Activated naive CD4-positive, alpha-beta T cell treated with anti-CD3 and anti-CD28 coated beads, Interleukin-2, amount 50 U/mL, for 24 hours (primary cell): ENCODE measurements around the gene HSD17B12.
"Not testable (repeated sequence)": the region's sequence is repeated elsewhere in the genome, so short reads cannot be mapped to it uniquely, and the experiment has no call there.

Source experiments
- H3K27ac Mint-ChIP-seq: one replicate; pipeline ENCODE4 v1.8.0; 2021; ENCODE audit warnings: mild to moderate bottlenecking, mixed read lengths
- H3K27me3 Mint-ChIP-seq: one replicate; pipeline ENCODE4 v1.8.0; 2021; ENCODE audit warnings: mixed read lengths
- H3K36me3 Mint-ChIP-seq: one replicate; pipeline ENCODE4 v1.8.0; 2021; ENCODE audit warnings: mixed read lengths
- H3K4me1 Mint-ChIP-seq: one replicate; pipeline ENCODE4 v1.8.0; 2021; ENCODE audit warnings: mixed read lengths
- H3K4me3 Mint-ChIP-seq: one replicate; pipeline ENCODE4 v1.8.0; 2021; ENCODE audit warnings: mild to moderate bottlenecking, mixed read lengths
- H3K9me3 Mint-ChIP-seq: one replicate; pipeline ENCODE4 v1.8.0; 2021; ENCODE audit warnings: mixed read lengths

Gene HSD17B12

GRCh38 chr11:43680521-43681400, at the start of gene HSD17B12:
Gene HSD17B12, plus strand, starts transcription at chr11:43680738. Its CDS starts 90 bp downstream, at chr11:43680828.
- Mint-ChIP-seq H3K27ac (peak within 1 kb of the TSS; percentile 97), H3K4me1 (peaks cover 42% of the 10 kb centered on the region), H3K36me3 (peaks cover 12% of the 10 kb centered on the region), H3K9me3 (no peaks in the 10 kb centered on the region), H3K4me3 (peak within 1 kb of the TSS; percentile 97), H3K27me3 (no peaks in the 10 kb centered on the region)

GRCh38 chr11:43631732-43632131, 48.8 kb upstream of the HSD17B12 start:
- Mint-ChIP-seq H3K9me3 (no peaks in the 10 kb centered on the region), H3K4me3 (no peak overlapping the region), H3K36me3 (no peaks in the 10 kb centered on the region), H3K27me3 (peaks cover 53% of the 10 kb centered on the region), H3K4me1 (no peaks in the 10 kb centered on the region), H3K27ac (no peak overlapping the region)

GRCh38 chr11:43632181-43632580, 48.4 kb upstream of the HSD17B12 start:
- no peaks in the 10 kb centered on the region for H3K36me3 Mint-ChIP-seq
- peaks cover 51% of the 10 kb centered on the region for H3K27me3 Mint-ChIP-seq
- no peak overlapping the region for H3K4me3 Mint-ChIP-seq
- H3K27ac Mint-ChIP-seq = no peak overlapping the region
- no peaks in the 10 kb centered on the region for H3K4me1 Mint-ChIP-seq
- H3K9me3 Mint-ChIP-seq = no peaks in the 10 kb centered on the region

GRCh38 chr11:43638717-43639116, 41.8 kb upstream of the HSD17B12 start:
- Mint-ChIP-seq H3K27me3 (peaks cover 43% of the 10 kb centered on the region), H3K27ac (no peak overlapping the region), H3K9me3 (no peaks in the 10 kb centered on the region), H3K4me1 (peaks cover 3% of the 10 kb centered on the region), H3K36me3 (no peaks in the 10 kb centered on the region), H3K4me3 (no peak overlapping the region)

GRCh38 chr11:43639224-43639623, 41.3 kb upstream of the HSD17B12 start:
- H3K36me3 Mint-ChIP-seq = no peaks in the 10 kb centered on the region

GRCh38 chr11:43639920-43640319, 40.6 kb upstream of the HSD17B12 start:
- Mint-ChIP-seq H3K4me1 (peaks cover 7% of the 10 kb centered on the region), H3K27me3 (peaks cover 34% of the 10 kb centered on the region), H3K27ac (peak overlapping the region; percentile 38), H3K9me3 (no peaks in the 10 kb centered on the region), H3K36me3 (no peaks in the 10 kb centered on the region), H3K4me3 (no peak overlapping the region)

More at GRCh38 chr11:43639224-43639623, 41.3 kb upstream of the HSD17B12 start:
- Mint-ChIP-seq H3K27ac (no peak overlapping the region), H3K9me3 (no peaks in the 10 kb centered on the region), H3K4me3 (no peak overlapping the region), H3K4me1 (peaks cover 7% of the 10 kb centered on the region), H3K27me3 (peaks cover 41% of the 10 kb centered on the region)

- Mint-ChIP-seq H3K4me1 (peaks cover 21% of the 10 kb centered on the region), H3K9me3 (no peaks in the 10 kb centered on the region), H3K27ac (peak overlapping the region; percentile 93), H3K4me3 (peak overlapping the region; percentile 94), H3K27me3 (peaks cover 16% of the 10 kb centered on the region), H3K36me3 (no peaks in the 10 kb centered on the region)
Observed at GRCh38 chr11:43643898-43644620, 36.5 kb upstream of the HSD17B12 start.

- peak overlapping the region; percentile 94 for H3K4me3 Mint-ChIP-seq
- peaks cover 9% of the 10 kb centered on the region for H3K27me3 Mint-ChIP-seq
- peaks cover 21% of the 10 kb centered on the region for H3K4me1 Mint-ChIP-seq
- no peaks in the 10 kb centered on the region for H3K36me3 Mint-ChIP-seq
- no peaks in the 10 kb centered on the region for H3K9me3 Mint-ChIP-seq
- H3K27ac Mint-ChIP-seq = peak overlapping the region; percentile 93
Observed at GRCh38 chr11:43644621-43645299, 35.8 kb upstream of the HSD17B12 start.

GRCh38 chr11:43646767-43647166, 33.8 kb upstream of the HSD17B12 start:
- Mint-ChIP-seq H3K27ac (no peak overlapping the region), H3K36me3 (peaks cover 7% of the 10 kb centered on the region), H3K4me3 (no peak overlapping the region), H3K9me3 (peaks cover 5% of the 10 kb centered on the region), H3K27me3 (no peaks in the 10 kb centered on the region), H3K4me1 (peaks cover 21% of the 10 kb centered on the region)

- Mint-ChIP-seq H3K4me3 (no peak overlapping the region), H3K27me3 (no peaks in the 10 kb centered on the region), H3K4me1 (peaks cover 16% of the 10 kb centered on the region), H3K36me3 (peaks cover 7% of the 10 kb centered on the region), H3K27ac (no peak overlapping the region), H3K9me3 (peaks cover 5% of the 10 kb centered on the region)
Observed at GRCh38 chr11:43648888-43649287, 31.6 kb upstream of the HSD17B12 start.

- peaks cover 7% of the 10 kb centered on the region for H3K36me3 Mint-ChIP-seq
- H3K4me1 Mint-ChIP-seq = peaks cover 14% of the 10 kb centered on the region
- no peak overlapping the region for H3K4me3 Mint-ChIP-seq
- H3K27me3 Mint-ChIP-seq = no peaks in the 10 kb centered on the region
- H3K9me3 Mint-ChIP-seq = peaks cover 5% of the 10 kb centered on the region
- no peak overlapping the region for H3K27ac Mint-ChIP-seq
Observed at GRCh38 chr11:43649501-43649900, 31.0 kb upstream of the HSD17B12 start.

GRCh38 chr11:43649921-43650320, 30.6 kb upstream of the HSD17B12 start:
- peaks cover 14% of the 10 kb centered on the region for H3K4me1 Mint-ChIP-seq
- peaks cover 7% of the 10 kb centered on the region for H3K36me3 Mint-ChIP-seq
- peaks cover 5% of the 10 kb centered on the region for H3K9me3 Mint-ChIP-seq
- H3K4me3 Mint-ChIP-seq = no peak overlapping the region
- H3K27ac Mint-ChIP-seq = no peak overlapping the region
- no peaks in the 10 kb centered on the region for H3K27me3 Mint-ChIP-seq

GRCh38 chr11:43663018-43663417, 17.5 kb upstream of the HSD17B12 start:
- peaks cover 11% of the 10 kb centered on the region for H3K27me3 Mint-ChIP-seq
- H3K36me3 Mint-ChIP-seq, H3K27ac Mint-ChIP-seq, H3K4me1 Mint-ChIP-seq, H3K9me3 Mint-ChIP-seq, H3K4me3 Mint-ChIP-seq: not testable (repeated sequence)

- no peak overlapping the region for H3K27ac Mint-ChIP-seq
- no peaks in the 10 kb centered on the region for H3K36me3 Mint-ChIP-seq
- H3K9me3 Mint-ChIP-seq = no peaks in the 10 kb centered on the region
- H3K4me1 Mint-ChIP-seq = no peaks in the 10 kb centered on the region
- H3K4me3 Mint-ChIP-seq = no peak overlapping the region
- H3K27me3 Mint-ChIP-seq = peaks cover 9% of the 10 kb centered on the region
Observed at GRCh38 chr11:43664295-43664694, 16.2 kb upstream of the HSD17B12 start.

GRCh38 chr11:43671284-43671683, 9.3 kb upstream of the HSD17B12 start:
- not testable (repeated sequence) for H3K27ac Mint-ChIP-seq, H3K9me3 Mint-ChIP-seq, H3K36me3 Mint-ChIP-seq, H3K4me1 Mint-ChIP-seq, H3K4me3 Mint-ChIP-seq
- H3K27me3 Mint-ChIP-seq = peaks cover 11% of the 10 kb centered on the region
